H1 (cell line): Measurements from ENCODE around the gene HOXD4.

ENCODE experiments used
- EP300 ChIP-seq, 2 experiments: IDR thresholded peaks; 1 replicate in 1 of 2; 2 replicates in 1 of 2; pipeline ENCODE4 v1.6.1; 2011 to 2012; ENCODE audit warnings: low read depth in 2 of 2, low read length in 2 of 2, mild to moderate bottlenecking in 2 of 2, borderline replicate concordance in 1 of 2, inconsistent platforms in 1 of 2, moderate library complexity in 1 of 2
- GABPA ChIP-seq: IDR thresholded peaks from 2 replicates; pipeline ENCODE4 v1.6.1; 2011; ENCODE audit warnings: mild to moderate bottlenecking, low read length, moderate library complexity, borderline replicate concordance; ENCODE audit not compliant: insufficient read depth
- KDM1A ChIP-seq: fragments of 200-600, 300-600 bp; sonication (generic); IDR thresholded peaks from 2 replicates; pipeline ENCODE4 v1.7.1; 2016; ENCODE audit warnings: mild to moderate bottlenecking, low read length, borderline replicate concordance
- POLR2A ChIP-seq, 2 experiments: IDR thresholded peaks; 1 replicate in 1 of 2; 2 replicates in 1 of 2; pipeline ENCODE4 v1.6.1; 2011; ENCODE audit warnings: low read depth in 2 of 2, low read length in 2 of 2, mild to moderate bottlenecking in 2 of 2; ENCODE audit errors: control extremely low read depth in 1 of 2
- POLR2AphosphoS5 ChIP-seq: IDR thresholded peaks from 2 replicates; pipeline ENCODE4 v1.6.1; 2011; ENCODE audit warnings: low read depth, low read length
- SAP30 ChIP-seq: fragments of 300-600 bp; sonication (generic); IDR thresholded peaks from 2 replicates; pipeline ENCODE4 v1.7.1; 2012; ENCODE audit warnings: low read length, moderate library complexity, mild to moderate bottlenecking, inconsistent platforms; ENCODE audit not compliant: insufficient read depth, insufficient replicate concordance
- SIN3A ChIP-seq, 2 experiments: IDR thresholded peaks in 1 of 2; conservative IDR thresholded peaks in 1 of 2; 2 replicates each; pipeline ENCODE4 v1.6.1; 2011 to 2012; ENCODE audit warnings: low read length in 2 of 2, improper control_type of control experiment in 1 of 2, low read depth in 1 of 2, mild to moderate bottlenecking in 1 of 2
- ZNF274 ChIP-seq: IDR thresholded peaks from 2 replicates; pipeline ENCODE4 v1.7.0; 2012; ENCODE audit warnings: low read length, borderline replicate concordance; ENCODE audit errors: extremely low read depth
- TF ChIP-seq, protein P1 (sequence below), 3 experiments: IDR thresholded peaks; 1 replicate in 2 of 3; 2 replicates in 1 of 3; pipeline versions ENCODE4 v1.5.1 to v1.6.1; 2011; ENCODE audit warnings: low read length in 3 of 3, mild to moderate bottlenecking in 3 of 3, inconsistent platforms in 2 of 3, low read depth in 1 of 3, moderate library complexity in 1 of 3; ENCODE audit not compliant: insufficient read depth in 1 of 3; ENCODE audit errors: control extremely low read depth in 1 of 3
- TF ChIP-seq, protein P2 (sequence below): IDR thresholded peaks from 2 replicates; pipeline ENCODE4 v1.6.1; 2012; ENCODE audit warnings: low read length, inconsistent platforms

- TF ChIP-seq, protein P1, sequence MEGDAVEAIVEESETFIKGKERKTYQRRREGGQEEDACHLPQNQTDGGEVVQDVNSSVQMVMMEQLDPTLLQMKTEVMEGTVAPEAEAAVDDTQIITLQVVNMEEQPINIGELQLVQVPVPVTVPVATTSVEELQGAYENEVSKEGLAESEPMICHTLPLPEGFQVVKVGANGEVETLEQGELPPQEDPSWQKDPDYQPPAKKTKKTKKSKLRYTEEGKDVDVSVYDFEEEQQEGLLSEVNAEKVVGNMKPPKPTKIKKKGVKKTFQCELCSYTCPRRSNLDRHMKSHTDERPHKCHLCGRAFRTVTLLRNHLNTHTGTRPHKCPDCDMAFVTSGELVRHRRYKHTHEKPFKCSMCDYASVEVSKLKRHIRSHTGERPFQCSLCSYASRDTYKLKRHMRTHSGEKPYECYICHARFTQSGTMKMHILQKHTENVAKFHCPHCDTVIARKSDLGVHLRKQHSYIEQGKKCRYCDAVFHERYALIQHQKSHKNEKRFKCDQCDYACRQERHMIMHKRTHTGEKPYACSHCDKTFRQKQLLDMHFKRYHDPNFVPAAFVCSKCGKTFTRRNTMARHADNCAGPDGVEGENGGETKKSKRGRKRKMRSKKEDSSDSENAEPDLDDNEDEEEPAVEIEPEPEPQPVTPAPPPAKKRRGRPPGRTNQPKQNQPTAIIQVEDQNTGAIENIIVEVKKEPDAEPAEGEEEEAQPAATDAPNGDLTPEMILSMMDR (IDR thresholded peaks at IDR 0.05; ENCODE audit: control extremely low read depth in 1 of 3, insufficient read depth in 1 of 3, low read depth in 1 of 3, low read length in 3 of 3) = no peak
- TF ChIP-seq POLR2AphosphoS5 = no peak
- TF ChIP-seq SAP30 = no peak
- TF ChIP-seq ZNF274 = no peak
- no peak for TF ChIP-seq KDM1A
- no peak for TF ChIP-seq GABPA
- TF ChIP-seq POLR2A (IDR thresholded peaks at IDR 0.05; ENCODE audit: control extremely low read depth in 1 of 2, low read depth in 2 of 2, low read length in 2 of 2) = no peak
- TF ChIP-seq SIN3A (conservative IDR thresholded peaks at IDR 0.05 in 1 of 2, IDR thresholded peaks at IDR 0.05 in 1 of 2; ENCODE audit: low read depth in 1 of 2, low read length in 2 of 2) = no peak
- TF ChIP-seq EP300 (IDR thresholded peaks at IDR 0.05; ENCODE audit: borderline replicate concordance in 1 of 2, low read depth in 2 of 2, low read length in 2 of 2) = no peak
- TF ChIP-seq, protein P2, sequence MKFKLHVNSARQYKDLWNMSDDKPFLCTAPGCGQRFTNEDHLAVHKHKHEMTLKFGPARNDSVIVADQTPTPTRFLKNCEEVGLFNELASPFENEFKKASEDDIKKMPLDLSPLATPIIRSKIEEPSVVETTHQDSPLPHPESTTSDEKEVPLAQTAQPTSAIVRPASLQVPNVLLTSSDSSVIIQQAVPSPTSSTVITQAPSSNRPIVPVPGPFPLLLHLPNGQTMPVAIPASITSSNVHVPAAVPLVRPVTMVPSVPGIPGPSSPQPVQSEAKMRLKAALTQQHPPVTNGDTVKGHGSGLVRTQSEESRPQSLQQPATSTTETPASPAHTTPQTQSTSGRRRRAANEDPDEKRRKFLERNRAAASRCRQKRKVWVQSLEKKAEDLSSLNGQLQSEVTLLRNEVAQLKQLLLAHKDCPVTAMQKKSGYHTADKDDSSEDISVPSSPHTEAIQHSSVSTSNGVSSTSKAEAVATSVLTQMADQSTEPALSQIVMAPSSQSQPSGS = no peak
Observed at GRCh38 chr2:176172007-176172894, 20.9 kb downstream of the HOXD4 start.
